Choroid plexus epithelial cell (primary cell): ENCODE measurements around the gene PDS5A.
"Not testable (repeated sequence)": the region's sequence is repeated elsewhere in the genome, so short reads cannot be mapped to it uniquely, and the experiment has no call there.

Experiments
- DNase-seq: peaks from one replicate; pipeline ENCODE4 v3.0.0-alpha.2; 2010; ENCODE audit warnings: low read depth
- H3K4me3 ChIP-seq: 2 replicates; pipeline ENCODE4 v1.5.1; 2011; ENCODE audit warnings: low read depth, mild to moderate bottlenecking, control low read depth, low read length, moderate library complexity
- TF ChIP-seq, protein P1 (sequence below): conservative IDR thresholded peaks from 2 replicates; pipeline ENCODE4 v1.5.1; 2011; ENCODE audit warnings: low read depth, mild to moderate bottlenecking, control low read depth, inconsistent platforms, low read length, moderate library complexity

The PDS5A gene

DNA sequence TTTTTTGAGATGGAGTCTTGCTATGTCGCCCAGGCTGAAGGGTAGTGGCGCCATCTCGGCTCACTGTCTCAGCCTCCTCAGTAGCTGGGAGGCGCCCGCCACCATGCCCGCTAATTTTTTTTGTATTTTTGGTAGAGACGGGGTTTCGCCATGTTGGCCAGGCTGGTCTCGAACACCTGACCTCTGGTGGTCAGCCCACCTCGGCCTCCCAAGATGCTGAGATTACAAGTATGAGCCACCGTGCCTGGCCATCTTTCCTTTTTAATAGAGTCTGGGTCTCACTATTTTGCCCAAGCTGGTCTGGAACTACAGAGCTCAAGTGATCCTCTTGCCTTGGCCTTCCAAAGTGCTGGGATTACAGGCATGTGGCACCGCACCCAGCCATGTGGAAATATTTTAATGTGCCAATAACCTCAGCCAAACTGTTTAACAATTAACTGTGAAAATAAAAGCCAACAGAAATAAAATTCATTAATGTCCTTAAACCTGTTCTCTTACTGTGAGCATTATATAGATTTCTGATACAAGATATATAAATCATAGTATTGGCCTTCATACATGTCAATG lies 16.3 kb downstream of the PDS5A start:
- DNase-seq, result no peak
- TF ChIP-seq, protein P1, sequence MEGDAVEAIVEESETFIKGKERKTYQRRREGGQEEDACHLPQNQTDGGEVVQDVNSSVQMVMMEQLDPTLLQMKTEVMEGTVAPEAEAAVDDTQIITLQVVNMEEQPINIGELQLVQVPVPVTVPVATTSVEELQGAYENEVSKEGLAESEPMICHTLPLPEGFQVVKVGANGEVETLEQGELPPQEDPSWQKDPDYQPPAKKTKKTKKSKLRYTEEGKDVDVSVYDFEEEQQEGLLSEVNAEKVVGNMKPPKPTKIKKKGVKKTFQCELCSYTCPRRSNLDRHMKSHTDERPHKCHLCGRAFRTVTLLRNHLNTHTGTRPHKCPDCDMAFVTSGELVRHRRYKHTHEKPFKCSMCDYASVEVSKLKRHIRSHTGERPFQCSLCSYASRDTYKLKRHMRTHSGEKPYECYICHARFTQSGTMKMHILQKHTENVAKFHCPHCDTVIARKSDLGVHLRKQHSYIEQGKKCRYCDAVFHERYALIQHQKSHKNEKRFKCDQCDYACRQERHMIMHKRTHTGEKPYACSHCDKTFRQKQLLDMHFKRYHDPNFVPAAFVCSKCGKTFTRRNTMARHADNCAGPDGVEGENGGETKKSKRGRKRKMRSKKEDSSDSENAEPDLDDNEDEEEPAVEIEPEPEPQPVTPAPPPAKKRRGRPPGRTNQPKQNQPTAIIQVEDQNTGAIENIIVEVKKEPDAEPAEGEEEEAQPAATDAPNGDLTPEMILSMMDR, result no peak

DNA sequence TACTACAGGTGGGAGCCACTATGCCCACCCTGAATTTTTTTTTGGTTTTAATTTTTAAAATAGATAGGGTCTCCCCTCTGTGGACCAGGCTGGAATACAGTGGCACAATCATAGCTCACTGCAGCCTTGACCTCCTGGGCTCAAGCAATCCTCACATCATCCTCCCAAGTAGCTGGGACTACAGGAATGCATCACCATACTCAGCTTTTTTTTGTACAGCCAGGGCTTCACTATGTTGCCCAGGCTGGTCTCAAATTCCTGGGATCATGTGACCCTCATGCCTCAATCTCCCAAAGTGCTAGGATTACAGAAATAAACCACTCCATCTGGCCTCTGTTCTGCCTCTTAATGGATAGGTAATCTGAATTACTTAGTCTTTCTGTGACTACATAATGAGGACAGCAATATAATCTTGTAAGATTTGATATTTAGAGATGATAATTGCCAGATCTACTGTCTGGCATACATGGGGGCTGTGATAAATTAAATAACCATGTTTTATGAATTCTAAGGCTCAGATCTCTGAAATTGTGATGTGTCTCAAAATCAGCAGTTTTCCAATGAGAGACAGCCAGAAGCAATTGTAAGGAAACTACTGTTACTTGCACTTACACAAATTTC lies 26.7 kb downstream of the PDS5A start:
- DNase-seq, result peak; percentile 36
- TF ChIP-seq, protein P1, result no peak
- no peak overlapping the region for H3K4me3 ChIP-seq

More for the DNA sequence above, 16.3 kb downstream of the PDS5A start:
- no peak overlapping the region for H3K4me3 ChIP-seq

DNA sequence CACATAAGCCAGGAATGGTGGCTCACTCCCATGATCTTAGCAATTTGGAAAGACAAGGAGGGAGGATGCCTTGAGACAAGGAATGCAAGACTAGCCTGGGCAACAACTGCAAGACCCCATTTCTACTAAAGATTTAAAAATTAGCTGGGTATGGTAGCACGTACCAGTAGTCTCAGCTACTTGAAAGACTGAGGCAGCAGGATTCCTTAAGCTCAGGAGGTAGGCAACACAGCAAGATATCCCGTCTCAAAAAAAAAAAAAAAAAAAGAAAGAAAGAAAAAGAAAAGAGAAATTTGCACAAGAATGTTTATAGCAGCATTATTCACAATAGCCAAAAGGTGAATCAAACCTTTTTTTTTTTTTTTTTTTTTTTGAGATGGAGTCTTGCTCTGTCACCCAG lies 29.7 kb downstream of the PDS5A start:
- no peak for DNase-seq
- TF ChIP-seq, protein P1, result no peak
- H3K4me3 ChIP-seq, result no peak overlapping the region

DNA sequence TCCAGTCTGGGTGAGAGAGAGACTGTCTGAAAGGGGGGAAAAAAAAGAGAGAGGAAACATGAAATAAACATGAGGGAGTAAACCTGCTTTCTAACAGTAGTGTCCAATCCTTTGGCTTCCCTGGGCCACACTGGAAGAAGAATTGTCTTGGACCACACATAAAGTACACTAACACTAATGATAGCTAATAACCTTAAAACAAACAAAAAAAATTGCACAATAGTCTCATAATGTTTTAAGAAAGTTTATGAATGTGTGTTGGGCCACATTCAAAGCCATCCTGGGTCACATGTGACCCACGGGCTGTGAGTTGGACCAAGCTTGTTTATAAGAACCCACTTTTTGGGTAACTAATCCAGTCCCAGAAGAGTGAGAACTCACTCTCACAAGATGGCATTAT lies 30.3 kb downstream of the PDS5A start:
- no peak for DNase-seq
- no peak overlapping the region for H3K4me3 ChIP-seq
- TF ChIP-seq, protein P1, result no peak

DNA sequence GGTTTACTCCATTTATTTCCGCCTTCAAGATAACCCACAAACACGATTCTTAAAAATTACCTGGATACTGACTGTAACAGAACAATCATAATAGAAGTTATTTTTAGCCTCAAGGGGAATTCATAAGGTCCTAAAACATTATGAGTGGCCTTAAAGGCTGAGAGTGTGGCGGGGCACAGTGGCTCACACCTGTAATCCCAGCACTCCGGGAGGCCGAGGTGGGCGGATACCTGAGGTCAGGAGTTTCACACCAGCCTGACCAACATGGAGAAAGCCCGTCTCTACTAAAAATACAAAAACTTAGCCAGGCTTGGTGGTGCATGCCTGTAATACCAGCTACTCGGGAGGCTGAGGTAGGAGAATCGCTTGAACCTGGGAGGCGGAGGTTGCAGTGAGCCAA lies 33.5 kb downstream of the PDS5A start:
- not testable (repeated sequence) for DNase-seq, H3K4me3 ChIP-seq

DNA sequence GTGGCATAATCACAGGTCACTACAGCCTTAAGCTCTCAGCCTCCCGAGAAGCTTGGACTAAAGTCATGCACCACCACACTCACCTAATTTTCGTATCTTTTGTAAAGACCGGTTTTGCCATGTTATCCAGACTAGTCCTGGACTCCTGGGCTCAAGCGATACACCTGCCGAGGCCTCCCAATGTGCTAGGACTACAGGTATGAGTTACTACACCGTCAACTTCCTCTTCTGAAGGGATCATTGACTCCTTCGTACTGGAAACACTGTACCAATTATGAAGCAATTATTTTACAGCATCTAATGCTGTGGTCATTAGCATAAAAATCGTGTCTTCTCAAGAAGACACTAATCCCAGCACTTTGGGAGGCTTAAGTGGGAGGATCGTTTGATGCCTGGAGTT lies 35.2 kb downstream of the PDS5A start:
- no peak overlapping the region for H3K4me3 ChIP-seq
- TF ChIP-seq, protein P1, result no peak
- no peak for DNase-seq

DNA sequence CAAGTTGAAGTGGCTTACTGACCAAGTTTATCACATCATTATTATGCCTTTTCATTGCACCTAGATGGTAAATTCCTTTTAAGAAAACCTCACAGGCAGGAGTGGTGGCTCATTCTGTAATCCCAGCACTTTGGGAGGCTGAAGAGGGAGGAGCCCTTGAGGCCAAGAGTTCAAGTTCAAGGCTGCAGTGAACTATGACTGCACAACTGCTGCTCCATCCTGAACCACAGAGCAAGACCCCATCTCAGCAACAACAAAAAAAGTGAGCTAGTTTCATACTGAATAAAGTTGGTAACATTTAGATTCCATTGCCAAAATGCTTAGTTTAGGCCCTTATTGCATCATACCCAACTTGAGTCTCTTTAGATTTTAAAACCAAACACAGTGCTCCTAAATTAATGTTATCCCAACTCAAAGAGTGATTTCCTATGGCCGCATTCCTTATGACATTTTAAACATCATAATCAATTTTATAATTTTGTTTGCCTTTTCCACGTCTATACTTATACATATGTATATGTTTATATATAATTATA lies 36.0 kb downstream of the PDS5A start:
- DNase-seq, result no peak
- TF ChIP-seq, protein P1, result no peak
- H3K4me3 ChIP-seq, result no peak overlapping the region
